Activated T-cell treated with anti-CD3 and anti-CD28 coated beads for 24 hours (primary cell): ENCODE results near the gene ZNF845.
A peak's percentile ranks its signal among the peaks of the same experiment; 100 is the strongest.
"Not testable (repeated sequence)": the region's sequence is repeated elsewhere in the genome, so short reads cannot be mapped to it uniquely, and the experiment has no call there.

ENCODE experiments used
- DNase-seq: peaks from one replicate; pipeline ENCODE4 v3.0.0-alpha.2; 2020; ENCODE audit warnings: low read depth

Gene ZNF845

GRCh38 chr19:53333463-53334449, at the start of gene ZNF845:
Gene ZNF845 (plus strand): TSS chr19:53333749. CDS start chr19:53341308, 7,559 bp downstream.
- DNase-seq, result peak; percentile 97

DNA sequence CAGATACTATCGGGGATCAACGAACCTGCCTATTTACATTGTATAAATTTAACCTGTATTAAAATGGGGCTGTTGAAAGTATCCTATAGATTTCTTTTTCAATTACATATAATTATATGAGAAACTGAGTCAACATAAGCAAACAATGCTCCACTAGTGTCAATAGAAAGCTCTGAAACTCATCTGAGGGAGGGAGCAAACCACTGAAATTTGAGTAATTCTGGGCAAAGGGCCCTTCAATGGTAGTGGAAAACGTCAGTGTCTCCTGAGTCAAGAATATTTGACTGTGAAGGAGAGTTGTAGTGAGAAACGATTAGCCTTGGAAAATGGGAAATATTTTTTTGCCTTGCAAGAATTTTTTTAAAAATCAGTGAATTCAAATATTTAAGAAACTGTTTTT, 48.5 kb upstream of the ZNF845 start:
- no peak for DNase-seq

- no peak for DNase-seq
Measured at GRCh38 chr19:53290758-53291549, 42.6 kb upstream of the ZNF845 start.

- no peak for DNase-seq
Measured at GRCh38 chr19:53294786-53295441, 38.6 kb upstream of the ZNF845 start.

DNA sequence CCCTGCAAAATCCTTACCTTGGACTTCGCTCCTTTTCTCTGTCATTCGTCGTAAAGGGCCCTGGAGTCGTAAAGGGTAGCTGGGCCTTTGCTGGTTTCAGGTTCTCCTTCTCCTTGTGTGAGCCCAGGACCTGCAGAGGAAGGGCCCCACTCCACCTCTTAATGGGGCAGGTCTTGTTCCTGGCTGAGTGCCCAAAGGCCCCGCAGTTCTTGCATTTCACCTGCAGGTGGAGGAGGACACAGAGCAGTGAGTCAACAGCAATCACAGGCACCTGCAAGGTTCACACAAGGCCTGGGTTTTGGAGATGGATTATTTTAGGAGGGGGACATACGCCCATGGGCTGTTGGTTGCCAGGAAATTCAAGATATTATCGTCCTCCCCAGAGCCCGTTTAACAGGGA, 32.2 kb upstream of the ZNF845 start:
- not testable (repeated sequence) for DNase-seq

GRCh38 chr19:53308339-53308811, 25.2 kb upstream of the ZNF845 start:
- no peak for DNase-seq

GRCh38 chr19:53311044-53311443, 22.5 kb upstream of the ZNF845 start:
- no peak for DNase-seq

GRCh38 chr19:53311897-53312296, 21.7 kb upstream of the ZNF845 start:
- no peak for DNase-seq

- DNase-seq, result no peak
Measured at GRCh38 chr19:53328967-53329366, 4.6 kb upstream of the ZNF845 start.

GRCh38 chr19:53332484-53332883, 1.1 kb upstream of the ZNF845 start:
- no peak for DNase-seq

DNA sequence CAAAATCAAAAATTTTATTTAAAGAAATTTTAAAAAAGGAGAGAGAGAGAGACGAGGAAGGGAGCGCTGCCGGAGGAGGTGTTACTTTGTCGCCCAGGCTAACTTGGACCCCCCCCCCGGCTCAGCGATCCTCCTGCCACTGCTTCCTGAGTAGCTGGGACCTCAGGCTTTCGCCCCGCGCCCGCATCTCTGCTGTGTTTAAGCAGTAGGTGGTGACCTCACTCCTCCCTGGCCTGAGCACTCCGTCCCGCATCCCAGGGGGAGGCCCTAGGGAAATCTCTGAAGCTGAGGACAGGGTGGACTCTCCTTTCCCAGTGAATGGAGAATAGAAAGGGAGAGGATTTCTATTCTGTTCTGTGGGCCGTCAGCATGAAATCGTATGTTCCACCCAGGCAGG, 485 bp upstream of the ZNF845 start:
- peak; percentile 0 for DNase-seq

DNA sequence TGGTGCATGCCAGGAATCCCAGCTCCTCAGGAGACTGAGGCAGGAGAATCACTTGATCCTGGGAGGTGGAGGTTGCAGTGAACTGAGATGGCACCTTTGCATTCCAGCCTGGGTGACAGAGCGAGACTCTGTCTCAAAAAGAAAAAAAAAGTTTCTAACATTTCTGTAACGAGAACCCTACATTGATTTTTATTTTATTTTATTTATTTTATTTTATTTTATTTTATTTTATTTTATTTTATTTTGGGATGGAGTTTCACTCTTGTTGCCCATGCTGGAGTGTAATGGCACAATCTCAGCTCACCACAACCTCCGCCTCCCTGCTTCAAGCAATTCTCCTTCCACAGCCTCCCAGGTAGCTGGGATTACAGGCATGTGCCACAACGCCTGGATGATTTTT, 10.9 kb downstream of the ZNF845 start:
- not testable (repeated sequence) for DNase-seq

- no peak for DNase-seq
Measured at GRCh38 chr19:53355739-53356138, 22.2 kb downstream of the ZNF845 start.

DNA sequence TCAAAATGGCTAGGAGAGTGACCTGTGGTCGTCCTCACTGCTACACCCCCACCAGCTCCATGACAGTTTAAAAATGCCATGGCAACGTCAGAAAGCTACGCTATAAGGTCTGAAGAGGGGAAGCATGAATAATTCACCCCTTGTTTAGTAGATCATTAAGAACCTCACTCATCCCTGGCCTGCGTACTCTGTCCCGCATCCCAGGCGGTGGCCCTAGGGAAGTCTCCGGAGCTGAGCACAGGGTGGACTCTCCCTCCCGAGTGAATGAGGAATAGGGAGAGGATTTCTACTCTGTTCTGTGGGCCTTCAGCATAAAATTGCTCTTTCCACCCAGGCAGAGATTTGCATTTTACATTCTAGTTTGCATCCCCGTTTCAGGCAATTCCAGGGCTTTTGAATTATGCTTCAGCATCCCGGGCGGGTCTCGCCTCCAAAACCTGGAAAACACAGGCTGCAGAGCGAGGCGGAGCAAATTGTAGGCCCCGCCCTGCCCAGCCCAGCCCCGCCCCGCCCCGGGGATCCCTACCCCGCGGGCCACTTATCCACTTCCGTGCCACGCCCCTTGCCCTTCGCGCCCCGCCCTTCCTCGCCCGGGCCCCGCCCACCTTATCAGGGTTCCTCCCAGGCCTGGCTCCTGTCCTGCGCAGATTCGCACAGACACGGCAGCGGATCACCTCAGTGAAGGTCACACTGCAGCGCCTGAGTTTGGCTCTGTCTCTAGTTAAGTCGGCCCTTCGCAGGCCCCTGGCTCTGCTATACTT, 24.5 kb downstream of the ZNF845 start:
- DNase-seq, result no peak

DNA sequence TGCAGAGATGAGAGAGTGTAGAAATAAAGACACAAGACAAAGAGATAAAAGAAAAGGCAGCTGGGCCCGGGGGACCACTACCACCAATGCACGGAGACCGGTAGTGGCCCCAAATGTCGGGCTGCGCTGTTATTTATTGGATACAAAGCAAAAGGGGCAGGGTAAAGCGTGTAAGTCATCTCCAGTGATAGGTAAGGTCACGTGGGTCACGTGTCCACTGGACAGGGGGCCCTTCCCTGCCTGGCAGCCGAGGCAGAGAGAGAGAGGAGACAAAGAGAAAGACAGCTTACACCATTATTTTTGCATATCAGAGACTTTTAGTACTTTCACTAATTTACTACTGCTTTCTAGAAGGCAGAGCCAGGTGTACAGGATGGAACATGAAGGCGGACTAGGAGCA, 26.5 kb downstream of the ZNF845 start:
- DNase-seq, result not testable (repeated sequence)

DNA sequence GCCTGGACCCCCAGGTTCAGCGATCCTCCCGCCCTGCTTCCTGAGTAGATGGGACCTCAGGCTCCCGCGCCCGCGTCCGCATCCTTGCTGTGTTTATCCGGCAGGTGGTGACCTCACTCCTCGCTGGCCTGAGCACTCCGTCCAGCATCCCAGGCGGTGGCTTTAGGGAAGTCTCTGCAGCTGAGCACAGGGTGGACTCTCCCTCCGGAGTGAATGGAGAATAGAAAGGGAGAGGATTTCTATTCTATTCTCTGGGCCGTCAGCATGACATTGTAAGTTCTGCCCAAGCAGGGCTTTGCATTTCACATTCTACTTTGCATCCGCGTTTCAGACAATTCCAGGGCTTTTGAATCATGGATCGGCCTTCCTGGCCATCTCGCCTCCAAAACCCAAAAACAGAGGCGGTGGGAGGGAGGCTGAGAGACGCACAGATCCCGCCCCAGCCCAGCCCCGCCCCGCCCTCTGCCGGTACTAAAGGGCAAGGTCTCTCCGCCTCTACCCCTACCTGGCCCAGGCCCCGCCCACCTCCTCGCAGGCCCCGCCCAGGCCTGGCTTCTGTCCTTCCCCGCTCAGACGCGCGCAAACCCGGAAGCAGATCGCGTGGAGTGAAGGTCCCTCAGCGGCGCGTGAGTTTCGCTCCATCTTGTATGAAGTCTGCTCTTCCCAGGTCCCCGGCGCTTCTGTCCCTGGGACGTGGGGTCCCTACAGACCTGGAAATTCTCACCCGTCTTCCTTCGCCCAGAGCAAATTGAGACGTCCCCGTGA, 31.8 kb downstream of the ZNF845 start, which contains the start of gene ZNF525:
Gene ZNF525 (plus strand): TSS at position 572 of the 765 bp plus-strand sequence. CDS start 6,577 bp downstream, outside the sequence.
- DNase-seq, result peak; percentile 94

DNA sequence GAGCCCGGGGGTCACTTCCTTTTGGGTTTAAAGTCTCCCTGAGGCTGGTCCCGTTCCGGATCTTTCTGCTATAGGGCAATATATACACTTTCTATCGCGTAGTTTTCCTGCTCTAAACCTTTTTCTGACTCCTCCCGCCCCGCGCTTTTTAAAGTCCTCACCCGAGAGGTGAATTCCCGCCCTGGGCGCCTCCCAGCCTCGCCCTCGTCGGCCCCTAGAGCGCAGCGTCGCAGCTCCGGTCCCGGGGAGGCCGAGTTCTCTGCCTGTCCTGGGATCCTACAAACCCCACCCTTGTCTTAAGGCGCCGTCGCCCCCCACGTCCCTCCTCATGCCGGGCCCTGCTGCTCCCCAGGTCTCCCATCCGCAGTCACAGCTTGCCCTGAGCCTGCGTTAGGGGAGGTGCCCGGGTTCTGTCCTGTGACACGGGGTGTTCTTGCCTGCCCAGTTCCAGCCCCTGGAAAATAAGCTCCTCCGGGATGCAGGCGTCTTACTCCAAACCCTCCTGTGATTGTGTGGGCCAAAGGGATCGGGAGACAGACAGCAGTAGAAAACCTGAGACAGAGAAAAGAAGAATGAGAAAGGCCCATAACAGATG, 32.4 kb downstream of the ZNF845 start:
- no peak for DNase-seq

DNA sequence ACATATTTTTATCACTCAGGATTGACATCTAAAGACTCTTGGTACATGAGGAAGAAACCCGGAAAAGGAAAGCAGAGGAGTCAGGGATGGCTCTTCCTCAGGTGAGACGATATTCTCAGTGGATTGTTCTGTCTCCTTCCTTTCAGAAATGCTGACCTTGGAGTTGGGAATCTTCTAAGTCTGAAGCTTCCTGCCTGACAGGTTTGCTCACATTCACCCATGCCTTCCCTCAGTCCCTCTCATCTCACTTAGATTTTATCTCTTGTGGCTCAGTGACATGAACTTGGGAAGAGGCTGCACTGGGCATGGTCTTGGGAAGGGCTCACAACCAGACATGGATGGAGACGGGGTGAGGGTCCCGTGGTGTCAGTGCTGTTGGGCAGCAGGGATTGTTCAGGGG, 38.6 kb downstream of the ZNF845 start:
- no peak for DNase-seq

DNA sequence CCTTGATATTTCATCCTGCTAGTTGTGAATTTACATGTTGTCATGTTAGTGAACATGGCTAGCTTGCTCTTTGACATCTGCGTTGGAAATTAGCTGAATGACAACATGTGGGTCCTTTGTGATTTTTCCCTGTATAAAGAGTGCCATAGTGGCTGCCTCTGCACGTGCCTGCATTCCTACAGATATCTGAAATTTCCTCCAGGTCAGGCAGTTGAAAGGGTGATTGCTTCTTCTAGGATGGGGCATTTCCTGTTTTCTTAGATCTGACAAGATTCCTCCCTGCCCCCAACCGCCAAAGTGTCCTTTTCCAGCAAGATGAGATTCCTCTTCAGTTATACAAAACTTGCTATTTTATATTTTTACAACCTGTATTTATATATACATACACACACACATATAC, 40.7 kb downstream of the ZNF845 start:
- DNase-seq, result no peak

DNA sequence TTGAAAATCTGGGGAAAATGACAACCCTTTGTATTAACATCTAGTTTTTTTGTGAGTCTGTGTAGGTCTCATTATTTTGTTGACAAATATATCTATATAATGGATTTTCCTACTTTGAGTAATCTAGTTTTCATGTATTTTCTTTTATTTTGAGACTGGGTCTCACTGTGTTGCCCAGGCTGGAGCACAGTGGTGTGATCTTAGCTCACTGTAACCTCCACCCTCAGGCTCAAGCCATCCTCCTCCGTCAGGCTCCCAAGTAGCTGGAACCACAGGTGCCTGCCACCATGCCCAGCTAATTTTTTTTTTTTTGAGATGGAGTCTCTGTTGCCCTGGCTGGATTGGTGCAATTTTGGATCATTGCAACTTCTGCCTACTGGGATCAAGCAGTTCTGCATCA, 41.2 kb downstream of the ZNF845 start:
- DNase-seq, result no peak
